Measurements from ENCODE around the gene EPB41.
A peak's percentile ranks its signal among the peaks of the same experiment; 100 is the strongest.
"Not testable (repeated sequence)": the region's sequence is repeated elsewhere in the genome, so short reads cannot be mapped to it uniquely, and the experiment has no call there.

The EPB41 gene

GRCh38 chr1:29124366-29125236 lies 210.2 kb downstream of the EPB41 start:
- peak in 2 of 4 experiments; percentile 33 to 60 for DNase-seq (ENCODE audit: low read depth in 4 of 4, low spot score in 1 of 4)

- no peak for DNase-seq (ENCODE audit: low read depth in 4 of 4, low spot score in 1 of 4)
Observed at GRCh38 chr1:29125237-29125641, 210.9 kb downstream of the EPB41 start.

- DNase-seq (ENCODE audit: low read depth in 4 of 4, low spot score in 1 of 4): no peak
Observed at GRCh38 chr1:29125788-29126187, 211.4 kb downstream of the EPB41 start.

GRCh38 chr1:29126198-29126597 lies 211.8 kb downstream of the EPB41 start:
- no peak for DNase-seq (ENCODE audit: low read depth in 4 of 4, low spot score in 1 of 4)

GRCh38 chr1:29128739-29129138 lies 214.4 kb downstream of the EPB41 start:
- DNase-seq (ENCODE audit: low read depth in 4 of 4, low spot score in 1 of 4): no peak

GRCh38 chr1:29129916-29130315 lies 215.5 kb downstream of the EPB41 start:
- DNase-seq (ENCODE audit: low read depth in 4 of 4, low spot score in 1 of 4): no peak

GRCh38 chr1:29131056-29131455 lies 216.7 kb downstream of the EPB41 start:
- DNase-seq (ENCODE audit: low read depth in 4 of 4, low spot score in 1 of 4): not testable (repeated sequence)

GRCh38 chr1:29133861-29134694 lies 219.7 kb downstream of the EPB41 start:
- DNase-seq (ENCODE audit: low read depth in 4 of 4, low spot score in 1 of 4): no peak

- no peak for DNase-seq (ENCODE audit: low read depth in 4 of 4, low spot score in 1 of 4)
Observed at GRCh38 chr1:29134695-29135028, 220.3 kb downstream of the EPB41 start.

- no peak for DNase-seq (ENCODE audit: low read depth in 4 of 4, low spot score in 1 of 4)
Observed at GRCh38 chr1:29136391-29136915, 222.1 kb downstream of the EPB41 start.

GRCh38 chr1:29142714-29143113 lies 228.3 kb downstream of the EPB41 start:
- no peak for DNase-seq (ENCODE audit: low read depth in 4 of 4, low spot score in 1 of 4)

- DNase-seq (ENCODE audit: low read depth in 4 of 4, low spot score in 1 of 4): no peak
Observed at GRCh38 chr1:29144178-29144577, 229.8 kb downstream of the EPB41 start.

GRCh38 chr1:29145739-29146437 lies 231.5 kb downstream of the EPB41 start:
- DNase-seq (ENCODE audit: low read depth in 4 of 4, low spot score in 1 of 4): no peak

GRCh38 chr1:29148656-29149491 lies 234.5 kb downstream of the EPB41 start:
- no peak for DNase-seq (ENCODE audit: low read depth in 4 of 4, low spot score in 1 of 4)

- not testable (repeated sequence) for DNase-seq (ENCODE audit: low read depth in 4 of 4, low spot score in 1 of 4)
Observed at GRCh38 chr1:29150346-29150745, 236.0 kb downstream of the EPB41 start.

GRCh38 chr1:29152046-29152805 lies 237.9 kb downstream of the EPB41 start:
- DNase-seq (ENCODE audit: low read depth in 4 of 4, low spot score in 1 of 4): no peak

- DNase-seq (ENCODE audit: low read depth in 4 of 4, low spot score in 1 of 4): no peak
Observed at GRCh38 chr1:29156543-29157268, 242.3 kb downstream of the EPB41 start.

- no peak for DNase-seq (ENCODE audit: low read depth in 4 of 4, low spot score in 1 of 4)
Observed at GRCh38 chr1:29157269-29157601, 242.9 kb downstream of the EPB41 start.

- no peak for DNase-seq (ENCODE audit: low read depth in 4 of 4, low spot score in 1 of 4)
Observed at GRCh38 chr1:29159773-29160172, 245.4 kb downstream of the EPB41 start.
